Colonic mucosa (tissue), 4 donors: ENCODE data around the gene BRD8. TPM values are rescaled to one million over a fixed set of nuclear protein-coding genes. Genes with fewer than 3 reads are reported as not detected.
A peak's percentile ranks its signal among the peaks of the same experiment; 100 is the strongest.
"Not testable (repeated sequence)": the region's sequence is repeated elsewhere in the genome, so short reads cannot be mapped to it uniquely, and the experiment has no call there.

Experiments used
- DNase-seq: peaks from one replicate; pipeline ENCODE4 v3.0.0-alpha.2; 2020
- H3K27ac ChIP-seq: fragments of 200-600 bp; one replicate; pipeline ENCODE4 v1.8.0; 2021
- H3K27me3 ChIP-seq: fragments of 200-600 bp; one replicate; pipeline ENCODE4 v1.8.0; 2021
- H3K36me3 ChIP-seq: fragments of 200-600 bp; one replicate; pipeline ENCODE4 v1.8.0; 2021
- H3K4me1 ChIP-seq: fragments of 200-600 bp; one replicate; pipeline ENCODE4 v1.8.0; 2021; ENCODE audit warnings: mild to moderate bottlenecking
- H3K4me3 ChIP-seq: fragments of 200-600 bp; one replicate; pipeline ENCODE4 v1.8.0; 2021
- H3K9ac ChIP-seq, 2 donors: one replicate each; pipeline ENCODE4 v1.7.0; 2013; ENCODE audit warnings: control low read depth in 2 of 2, low read depth in 2 of 2, low read length in 2 of 2
- H3K9me3 ChIP-seq: fragments of 200-600 bp; one replicate; pipeline ENCODE4 v1.8.0; 2021
- intact Hi-C: fragments of 100-400 bp; cut with DNase I; formaldehyde crosslinking; loops from one replicate; pipeline ENCODE4 v1.14.1; 2022
- total RNA-seq, 2 donors: library from RNA; stranded (reverse); fragmentation: NEBNext Ultra II Directional in 1 of 2; extraction: Animal tissue kit (Norgen Biotek cat#: 25700) in 1 of 2; gene quantifications; one replicate each; pipeline ENCODE4 v1.2.1, GENCODE V29; 2021
- TF ChIP-seq, protein P1 (sequence below): fragments of 200-600 bp; IDR thresholded peaks from one replicate; pipeline ENCODE4 v1.8.0; 2022; ENCODE audit warnings: antibody characterized with exemption, mild to moderate bottlenecking
- donor health status: healthy.
- donor health status: DM: no; HTN: no; CAD: no.
- donor health status: DM: no; HTN: no; CAD: no.

Gene BRD8
- total RNA-seq, 2 donors from 2014 or later = 32.5 to 65.9 TPM

DNA sequence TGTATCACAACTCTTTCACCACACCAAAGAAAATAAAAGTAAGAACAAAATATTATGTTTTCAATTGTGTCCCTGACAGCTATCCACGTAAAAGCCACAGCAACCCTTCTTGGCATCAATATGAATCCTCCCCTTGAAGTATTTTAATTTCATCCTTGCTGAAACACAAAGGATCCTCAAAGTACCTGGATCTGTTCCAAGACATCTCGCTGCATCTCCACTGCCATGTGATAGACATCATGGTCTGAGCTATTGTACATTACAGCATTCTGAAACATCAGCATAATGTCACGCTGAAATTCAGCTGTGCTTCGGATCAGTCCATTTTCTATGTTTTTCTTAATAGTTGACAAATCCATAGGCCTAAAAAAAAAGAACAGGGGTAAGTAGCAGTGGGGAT lies 17.7 kb downstream of the BRD8 start:
- Histone ChIP-seq H3K4me3 (no peak overlapping the region), H3K9me3 (no peaks in the 10 kb centered on the region), H3K9ac (no peak overlapping the region), H3K36me3 (peaks cover 28% of the 10 kb centered on the region), H3K4me1 (no peaks in the 10 kb centered on the region), H3K27ac (no peak overlapping the region), H3K27me3 (no peaks in the 10 kb centered on the region)
- TF ChIP-seq, protein P1, sequence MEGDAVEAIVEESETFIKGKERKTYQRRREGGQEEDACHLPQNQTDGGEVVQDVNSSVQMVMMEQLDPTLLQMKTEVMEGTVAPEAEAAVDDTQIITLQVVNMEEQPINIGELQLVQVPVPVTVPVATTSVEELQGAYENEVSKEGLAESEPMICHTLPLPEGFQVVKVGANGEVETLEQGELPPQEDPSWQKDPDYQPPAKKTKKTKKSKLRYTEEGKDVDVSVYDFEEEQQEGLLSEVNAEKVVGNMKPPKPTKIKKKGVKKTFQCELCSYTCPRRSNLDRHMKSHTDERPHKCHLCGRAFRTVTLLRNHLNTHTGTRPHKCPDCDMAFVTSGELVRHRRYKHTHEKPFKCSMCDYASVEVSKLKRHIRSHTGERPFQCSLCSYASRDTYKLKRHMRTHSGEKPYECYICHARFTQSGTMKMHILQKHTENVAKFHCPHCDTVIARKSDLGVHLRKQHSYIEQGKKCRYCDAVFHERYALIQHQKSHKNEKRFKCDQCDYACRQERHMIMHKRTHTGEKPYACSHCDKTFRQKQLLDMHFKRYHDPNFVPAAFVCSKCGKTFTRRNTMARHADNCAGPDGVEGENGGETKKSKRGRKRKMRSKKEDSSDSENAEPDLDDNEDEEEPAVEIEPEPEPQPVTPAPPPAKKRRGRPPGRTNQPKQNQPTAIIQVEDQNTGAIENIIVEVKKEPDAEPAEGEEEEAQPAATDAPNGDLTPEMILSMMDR = no peak
- no peak for DNase-seq
- intact Hi-C loops = no loop called here

DNA sequence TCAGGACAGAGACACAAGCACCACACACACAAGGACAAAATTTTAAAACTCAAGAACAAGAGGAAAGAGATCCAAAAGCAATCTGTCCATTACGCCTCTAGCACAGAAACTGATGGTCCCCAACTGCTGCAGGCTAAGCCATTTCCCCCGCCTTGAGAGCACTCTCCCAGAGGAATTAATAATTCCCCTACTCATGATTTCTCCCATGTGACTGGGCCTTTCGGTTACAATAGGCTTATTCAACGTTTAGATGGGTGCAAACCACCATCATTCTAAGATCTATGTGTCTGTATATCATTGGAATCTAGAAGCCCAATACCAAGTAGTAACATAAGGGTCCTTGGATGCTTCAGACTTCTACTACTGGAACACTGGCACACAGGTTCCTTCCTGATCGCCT lies 18.8 kb downstream of the BRD8 start:
- no peak overlapping the region for H3K27ac ChIP-seq
- no peaks in the 10 kb centered on the region for H3K4me1 ChIP-seq
- no peak for DNase-seq
- H3K4me3 ChIP-seq = no peak overlapping the region
- peaks cover 28% of the 10 kb centered on the region for H3K36me3 ChIP-seq
- H3K9ac ChIP-seq = no peak overlapping the region
- intact Hi-C loops = loop anchor here (10.0 kb wide), 1 partner anchor 385 kb away; no protein-coding TSS in a partner anchor
- no peaks in the 10 kb centered on the region for H3K27me3 ChIP-seq
- TF ChIP-seq, protein P1 = no peak
- no peaks in the 10 kb centered on the region for H3K9me3 ChIP-seq

GRCh38 chr5:138157626-138158025 lies 20.8 kb downstream of the BRD8 start:
- TF ChIP-seq, protein P1 = no peak
- peaks cover 28% of the 10 kb centered on the region for H3K36me3 ChIP-seq
- H3K4me1 ChIP-seq = no peaks in the 10 kb centered on the region
- H3K4me3 ChIP-seq = no peak overlapping the region
- no peak for DNase-seq
- H3K27me3 ChIP-seq = no peaks in the 10 kb centered on the region
- H3K9ac ChIP-seq = no peak overlapping the region
- intact Hi-C loops = loop anchor here (10.0 kb wide), 1 partner anchor 383 kb away; no protein-coding TSS in a partner anchor
- H3K9me3 ChIP-seq = no peaks in the 10 kb centered on the region
- H3K27ac ChIP-seq = no peak overlapping the region

GRCh38 chr5:138155977-138156376 lies 22.5 kb downstream of the BRD8 start:
- not testable (repeated sequence) for H3K27me3 ChIP-seq, H3K4me3 ChIP-seq, H3K9me3 ChIP-seq, DNase-seq, H3K4me1 ChIP-seq, H3K27ac ChIP-seq, H3K9ac ChIP-seq
- peaks cover 16% of the 10 kb centered on the region for H3K36me3 ChIP-seq
- intact Hi-C loops = loop anchor here (10.0 kb wide), 1 partner anchor 381 kb away; no protein-coding TSS in a partner anchor

GRCh38 chr5:138149530-138149929 lies 28.9 kb downstream of the BRD8 start:
- H3K4me1 ChIP-seq = no peaks in the 10 kb centered on the region
- H3K4me3 ChIP-seq = no peak overlapping the region
- no peaks in the 10 kb centered on the region for H3K9me3 ChIP-seq
- TF ChIP-seq, protein P1 = no peak
- no peaks in the 10 kb centered on the region for H3K36me3 ChIP-seq
- intact Hi-C loops = no loop called here
- H3K9ac ChIP-seq = no peak overlapping the region
- no peaks in the 10 kb centered on the region for H3K27me3 ChIP-seq
- H3K27ac ChIP-seq = no peak overlapping the region
- DNase-seq = no peak

- TF ChIP-seq, protein P1 = no peak
- no peaks in the 10 kb centered on the region for H3K4me1 ChIP-seq
- H3K9me3 ChIP-seq = no peaks in the 10 kb centered on the region
- peak; percentile 60 for DNase-seq
- no peaks in the 10 kb centered on the region for H3K36me3 ChIP-seq
- no peak overlapping the region for H3K4me3 ChIP-seq
- intact Hi-C loops = no loop called here
- H3K9ac ChIP-seq = no peak overlapping the region
- no peaks in the 10 kb centered on the region for H3K27me3 ChIP-seq
- H3K27ac ChIP-seq = no peak overlapping the region
Measured at GRCh38 chr5:138148811-138149210, 29.6 kb downstream of the BRD8 start.

DNA sequence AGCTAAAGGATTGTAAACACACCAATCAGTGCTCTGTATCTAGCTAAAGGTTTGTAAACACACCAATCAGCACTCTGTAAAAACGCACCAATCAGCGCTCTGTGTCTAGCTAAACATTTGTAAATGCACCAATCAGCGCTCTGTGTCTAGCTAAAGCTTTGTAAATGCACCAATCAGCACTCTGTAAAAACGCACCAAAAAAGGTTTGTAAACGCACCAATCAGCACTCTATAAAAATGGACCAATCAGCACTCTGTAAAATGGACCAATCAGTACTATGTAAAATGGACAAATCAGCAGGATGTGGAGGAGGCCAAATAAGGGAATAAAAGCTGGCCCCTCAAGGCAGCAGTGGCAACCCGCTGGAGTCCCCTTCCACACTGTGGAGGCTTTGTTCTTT lies 34.9 kb downstream of the BRD8 start:
- H3K9me3 ChIP-seq, H3K27me3 ChIP-seq, H3K4me1 ChIP-seq, H3K36me3 ChIP-seq, intact Hi-C loops, H3K27ac ChIP-seq, H3K4me3 ChIP-seq, DNase-seq, H3K9ac ChIP-seq: not testable (repeated sequence)
